DLD1 (cell line): ENCODE measurements around the gene PKDREJ.

Source experiments
- in situ Hi-C: cut with HindIII; loops from 2 replicates; pipeline ENCODE4 v1.10.0; 2017; ENCODE audit warnings: low sequenced_read_pairs

The PKDREJ gene

GRCh38 chr22:46289244-46289891 lies 26.2 kb upstream of the PKDREJ start:
- in situ Hi-C loops: no loop called here

- in situ Hi-C loops: no loop called here
Observed at GRCh38 chr22:46288846-46289243, 25.7 kb upstream of the PKDREJ start.

GRCh38 chr22:46287873-46288751 lies 25.0 kb upstream of the PKDREJ start:
- in situ Hi-C loops: no loop called here

- in situ Hi-C loops: no loop called here
Observed at GRCh38 chr22:46286941-46287872, 24.1 kb upstream of the PKDREJ start.

- in situ Hi-C loops: no loop called here
Observed at GRCh38 chr22:46286006-46286405, 22.9 kb upstream of the PKDREJ start.

- in situ Hi-C loops: no loop called here
Observed at GRCh38 chr22:46281866-46282678, 18.9 kb upstream of the PKDREJ start.

- in situ Hi-C loops: no loop called here
Observed at GRCh38 chr22:46280999-46281623, 18.0 kb upstream of the PKDREJ start.

GRCh38 chr22:46280063-46280817 lies 17.1 kb upstream of the PKDREJ start:
- in situ Hi-C loops: no loop called here

GRCh38 chr22:46278656-46279645 lies 15.8 kb upstream of the PKDREJ start:
- in situ Hi-C loops: no loop called here

- in situ Hi-C loops: no loop called here
Observed at GRCh38 chr22:46276563-46276962, 13.4 kb upstream of the PKDREJ start.

GRCh38 chr22:46275455-46276122 lies 12.4 kb upstream of the PKDREJ start:
- in situ Hi-C loops: no loop called here

GRCh38 chr22:46274381-46274780 lies 11.2 kb upstream of the PKDREJ start:
- in situ Hi-C loops: loop anchor here (5.0 kb wide), 1 partner anchor 127 kb away; no protein-coding TSS in a partner anchor

GRCh38 chr22:46273432-46274148 lies 10.4 kb upstream of the PKDREJ start:
- in situ Hi-C loops: loop anchor here (5.0 kb wide), 1 partner anchor 126 kb away; no protein-coding TSS in a partner anchor

GRCh38 chr22:46272762-46273431 lies 9.8 kb upstream of the PKDREJ start:
- in situ Hi-C loops: loop anchor here (5.0 kb wide), 1 partner anchor 126 kb away; no protein-coding TSS in a partner anchor

GRCh38 chr22:46272196-46272595 lies 9.1 kb upstream of the PKDREJ start:
- in situ Hi-C loops: loop anchor here (5.0 kb wide), 1 partner anchor 125 kb away; no protein-coding TSS in a partner anchor

- in situ Hi-C loops: no loop called here
Observed at GRCh38 chr22:46269564-46269963, 6.4 kb upstream of the PKDREJ start.
